Cardiac muscle cell (in vitro differentiated cells and primary cell): ENCODE data around the gene CTNNA3. TPM values are rescaled to one million over a fixed set of nuclear protein-coding genes. Genes with fewer than 3 reads are reported as not detected.

ENCODE experiments used
- DNase-seq, 2 donors: peaks; one replicate each; pipeline versions ENCODE4 v3.0.0 to v3.0.0-alpha.2; 2010 to 2017; ENCODE audit warnings: low read depth in 1 of 2, low spot score in 1 of 2
- H3K27ac ChIP-seq: fragments of 200-600 bp; sonication (generic); 2 replicates; pipeline ENCODE4 v1.5.1; 2016
- H3K27me3 ChIP-seq: fragments of 200-600 bp; sonication (generic); 2 replicates; pipeline ENCODE4 v1.6.0; 2016; ENCODE audit warnings: control low read depth
- H3K36me3 ChIP-seq: fragments of 200-600 bp; sonication (generic); 2 replicates; pipeline ENCODE4 v1.5.1; 2016; ENCODE audit warnings: control low read depth
- H3K4me1 ChIP-seq: fragments of 200-600 bp; sonication (generic); 2 replicates; pipeline ENCODE4 v1.8.1; 2017; ENCODE audit warnings: low read depth, mild to moderate bottlenecking, mixed run types
- H3K4me3 ChIP-seq: fragments of 200-600 bp; sonication (generic); 2 replicates; pipeline ENCODE4 v1.5.1; 2016; ENCODE audit warnings: mild to moderate bottlenecking
- H3K9me3 ChIP-seq: fragments of 200-600 bp; sonication (generic); 2 replicates; pipeline ENCODE4 v1.5.1; 2017; ENCODE audit warnings: low read depth, mild to moderate bottlenecking, control low read depth
- CTCF ChIP-seq: IDR thresholded peaks from 2 replicates; pipeline ENCODE4 v1.5.1; 2012; ENCODE audit warnings: low read depth, mild to moderate bottlenecking, low read length
- polyA plus RNA-seq: library from polyadenylated mRNA; unstranded; fragments of >200 nt; fragmentation: Nextera tagmentation; extraction: Ambion mirVana; gene quantifications from 2 replicates; pipeline ENCODE4 v1.2.1, GENCODE V29; 2016
- total RNA-seq: library from RNA; depleted of rRNA; stranded (reverse); fragments of >200 nt; gene quantifications from 2 replicates; pipeline ENCODE4 v1.2.3, GENCODE V29; 2016

The CTNNA3 gene
- total and polyA plus RNA-seq, 2 experiments from 2014 or later, result 55.8 to 71.7 TPM

GRCh38 chr10:66538371-66538770 lies 1157.6 kb downstream of the CTNNA3 start:
- peak in 1 of 2 donors; percentile 76 for DNase-seq
- peaks cover 27% of the 10 kb centered on the region for H3K4me1 ChIP-seq
- no peak for TF ChIP-seq CTCF
- H3K36me3 ChIP-seq, result no peaks in the 10 kb centered on the region
- H3K27me3 ChIP-seq, result no peaks in the 10 kb centered on the region
- peak overlapping the region; percentile 6 for H3K4me3 ChIP-seq
- H3K27ac ChIP-seq, result peak overlapping the region; percentile 95
- H3K9me3 ChIP-seq, result no peaks in the 10 kb centered on the region

- Histone ChIP-seq H3K9me3 (no peaks in the 10 kb centered on the region), H3K27me3 (no peaks in the 10 kb centered on the region), H3K27ac (no peak overlapping the region), H3K36me3 (no peaks in the 10 kb centered on the region), H3K4me1 (peaks cover 27% of the 10 kb centered on the region), H3K4me3 (no peak overlapping the region)
- no peak for TF ChIP-seq CTCF
- DNase-seq, result no peak
These were observed 1158.8 kb downstream of the CTNNA3 start for GRCh38 chr10:66537186-66537585.

- no peak for TF ChIP-seq CTCF
These were observed 1160.6 kb downstream of the CTNNA3 start for GRCh38 chr10:66535439-66535838.

GRCh38 chr10:66534866-66535265 lies 1161.1 kb downstream of the CTNNA3 start:
- H3K4me3 ChIP-seq, result no peak overlapping the region
- H3K4me1 ChIP-seq, result peaks cover 24% of the 10 kb centered on the region
- DNase-seq, result no peak
- H3K36me3 ChIP-seq, result no peaks in the 10 kb centered on the region
- no peaks in the 10 kb centered on the region for H3K9me3 ChIP-seq
- H3K27me3 ChIP-seq, result no peaks in the 10 kb centered on the region
- no peak for TF ChIP-seq CTCF
- no peak overlapping the region for H3K27ac ChIP-seq

More at GRCh38 chr10:66535439-66535838, 1160.6 kb downstream of the CTNNA3 start:
- Histone ChIP-seq H3K4me3 (no peak overlapping the region), H3K9me3 (no peaks in the 10 kb centered on the region), H3K4me1 (peaks cover 27% of the 10 kb centered on the region), H3K27me3 (no peaks in the 10 kb centered on the region), H3K36me3 (no peaks in the 10 kb centered on the region), H3K27ac (no peak overlapping the region)
- DNase-seq, result no peak

GRCh38 chr10:66521506-66521905 lies 1174.5 kb downstream of the CTNNA3 start:
- no peaks in the 10 kb centered on the region for H3K27me3 ChIP-seq
- TF ChIP-seq CTCF, result no peak

GRCh38 chr10:66519616-66520015 lies 1176.4 kb downstream of the CTNNA3 start:
- peaks cover 4% of the 10 kb centered on the region for H3K4me1 ChIP-seq
- no peak overlapping the region for H3K4me3 ChIP-seq
- H3K27ac ChIP-seq, result no peak overlapping the region
- DNase-seq, result no peak
- H3K36me3 ChIP-seq, result no peaks in the 10 kb centered on the region
- TF ChIP-seq CTCF, result no peak
- H3K9me3 ChIP-seq, result no peaks in the 10 kb centered on the region
- H3K27me3 ChIP-seq, result no peaks in the 10 kb centered on the region

More at GRCh38 chr10:66521506-66521905, 1174.5 kb downstream of the CTNNA3 start:
- H3K4me1 ChIP-seq, result peaks cover 4% of the 10 kb centered on the region
- no peak overlapping the region for H3K27ac ChIP-seq
- DNase-seq, result no peak
- no peak overlapping the region for H3K4me3 ChIP-seq
- H3K9me3 ChIP-seq, result no peaks in the 10 kb centered on the region
- no peaks in the 10 kb centered on the region for H3K36me3 ChIP-seq
